Thoracic aorta (tissue), 2 donors: ENCODE data around the gene COL1A2. TPM values are rescaled to one million over a fixed set of nuclear protein-coding genes. Genes with fewer than 3 reads are reported as not detected.

Source experiments
- ATAC-seq: fragments of 150-250 bp; one replicate; pipeline ENCODE4 v1.8.0; 2017; ENCODE audit warnings: low read depth; ENCODE audit not compliant: insufficient number of reproducible peaks, low FRiP score
- DNase-seq: peaks from one replicate; pipeline ENCODE4 v3.0.0-alpha.2; 2020; ENCODE audit warnings: low spot score
- H3K27ac ChIP-seq, 2 donors: fragments of 200-600 bp; sonication (generic); 1 replicate in 1 of 2; 2 replicates in 1 of 2; pipeline ENCODE4 v1.5.1; 2016; ENCODE audit warnings: mild to moderate bottlenecking in 2 of 2, moderate library complexity in 2 of 2
- H3K27me3 ChIP-seq: fragments of 200-600 bp; sonication (generic); replicated peaks from 2 replicates; pipeline ENCODE4 v1.6.0; 2016; ENCODE audit warnings: mild to moderate bottlenecking; ENCODE audit not compliant: insufficient read depth
- H3K36me3 ChIP-seq: fragments of 200-600 bp; sonication (generic); one replicate; pipeline ENCODE4 v1.5.1; 2016
- H3K4me1 ChIP-seq, 2 donors: fragments of 200-600 bp; sonication (generic); 1 replicate in 1 of 2; 2 replicates in 1 of 2; pipeline versions ENCODE4 v1.5.1 to v1.6.0; 2016; ENCODE audit warnings: low read depth in 2 of 2, mild to moderate bottlenecking in 1 of 2; ENCODE audit not compliant: control insufficient read depth in 1 of 2
- H3K4me3 ChIP-seq: fragments of 200-600 bp; sonication (generic); 2 replicates; pipeline ENCODE4 v1.5.1; 2016; ENCODE audit warnings: mild to moderate bottlenecking
- H3K9me3 ChIP-seq: fragments of 200-600 bp; sonication (generic); 2 replicates; pipeline ENCODE4 v1.5.1; 2016
- total RNA-seq, 2 donors: library from RNA; depleted of rRNA; stranded (reverse); fragments of >200 nt; gene quantifications; one replicate each; pipeline versions ENCODE4 v1.1.0 to v1.2.3, GENCODE V29; 2016
- TF ChIP-seq, protein P1 (sequence below): fragments of 200-600 bp; sonication (generic); IDR thresholded peaks from one replicate; pipeline ENCODE4 v1.5.1; 2019; ENCODE audit warnings: antibody characterized with exemption

COL1A2 gene
- total RNA-seq, 2 donors from 2014 or later: 1,117 to 1,356 TPM

GRCh38 chr7:94453898-94454297 is 59.2 kb downstream of the COL1A2 start:
- Histone ChIP-seq H3K4me3 (no peak overlapping the region), H3K4me1 (peaks cover 0 to 3% of the 10 kb centered on the region in 2 donors), H3K36me3 (peaks cover 4% of the 10 kb centered on the region), H3K27me3 (no peaks in the 10 kb centered on the region), H3K9me3 (no peaks in the 10 kb centered on the region), H3K27ac (no peak overlapping the region)
- no peak for DNase-seq
- ATAC-seq: no peak
- TF ChIP-seq, protein P1, sequence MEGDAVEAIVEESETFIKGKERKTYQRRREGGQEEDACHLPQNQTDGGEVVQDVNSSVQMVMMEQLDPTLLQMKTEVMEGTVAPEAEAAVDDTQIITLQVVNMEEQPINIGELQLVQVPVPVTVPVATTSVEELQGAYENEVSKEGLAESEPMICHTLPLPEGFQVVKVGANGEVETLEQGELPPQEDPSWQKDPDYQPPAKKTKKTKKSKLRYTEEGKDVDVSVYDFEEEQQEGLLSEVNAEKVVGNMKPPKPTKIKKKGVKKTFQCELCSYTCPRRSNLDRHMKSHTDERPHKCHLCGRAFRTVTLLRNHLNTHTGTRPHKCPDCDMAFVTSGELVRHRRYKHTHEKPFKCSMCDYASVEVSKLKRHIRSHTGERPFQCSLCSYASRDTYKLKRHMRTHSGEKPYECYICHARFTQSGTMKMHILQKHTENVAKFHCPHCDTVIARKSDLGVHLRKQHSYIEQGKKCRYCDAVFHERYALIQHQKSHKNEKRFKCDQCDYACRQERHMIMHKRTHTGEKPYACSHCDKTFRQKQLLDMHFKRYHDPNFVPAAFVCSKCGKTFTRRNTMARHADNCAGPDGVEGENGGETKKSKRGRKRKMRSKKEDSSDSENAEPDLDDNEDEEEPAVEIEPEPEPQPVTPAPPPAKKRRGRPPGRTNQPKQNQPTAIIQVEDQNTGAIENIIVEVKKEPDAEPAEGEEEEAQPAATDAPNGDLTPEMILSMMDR: no peak

DNA sequence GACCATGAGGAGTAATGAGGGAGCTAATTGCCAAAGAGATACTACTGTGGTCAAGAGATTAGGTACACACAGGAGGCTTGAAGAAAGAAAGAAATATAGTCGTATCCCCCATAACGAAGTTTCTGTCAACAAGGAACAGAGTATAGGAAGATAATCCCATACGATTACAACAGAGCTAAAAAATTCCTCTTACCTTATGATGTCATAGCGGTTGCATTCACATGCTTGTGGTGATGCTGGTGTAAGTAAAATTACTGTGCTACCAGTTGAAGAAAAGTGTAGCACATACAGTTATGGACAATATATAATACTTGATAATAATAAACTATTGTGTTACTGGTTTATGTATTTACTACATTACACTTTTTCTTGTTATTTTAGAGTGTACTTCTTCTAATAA is 63.3 kb downstream of the COL1A2 start:
- no peak for DNase-seq
- H3K27ac ChIP-seq: no peak overlapping the region
- H3K27me3 ChIP-seq: no peaks in the 10 kb centered on the region
- TF ChIP-seq, protein P1: no peak
- ATAC-seq: no peak
- H3K36me3 ChIP-seq: no peaks in the 10 kb centered on the region
- no peaks in the 10 kb centered on the region for H3K9me3 ChIP-seq
- H3K4me1 ChIP-seq: peaks cover 0 to 3% of the 10 kb centered on the region in 2 donors
- H3K4me3 ChIP-seq: no peak overlapping the region

DNA sequence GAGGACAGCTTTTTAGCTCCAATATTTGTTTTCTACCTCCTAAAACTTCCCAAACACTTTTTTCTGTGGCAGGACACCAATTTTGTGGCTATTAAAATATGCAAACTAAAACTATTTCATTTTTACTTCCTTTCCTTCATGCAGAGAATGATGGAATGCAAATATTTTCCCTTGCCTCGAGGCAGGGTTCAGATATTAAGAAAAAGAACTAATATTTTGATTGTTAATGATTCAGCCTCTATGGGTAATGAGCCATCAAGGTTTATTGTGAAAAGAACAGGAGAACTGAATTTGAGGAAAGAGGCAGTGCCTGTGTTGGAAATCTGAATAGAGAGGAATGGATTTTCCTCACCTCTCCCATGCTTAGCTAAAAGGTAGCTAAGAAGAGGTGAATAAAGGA is 71.8 kb downstream of the COL1A2 start:
- no peaks in the 10 kb centered on the region for H3K36me3 ChIP-seq
- H3K4me1 ChIP-seq: no peaks in the 10 kb centered on the region
- TF ChIP-seq, protein P1: no peak
- ATAC-seq (no peak), DNase-seq (no peak)
- H3K4me3 ChIP-seq: no peak overlapping the region
- no peak overlapping the region for H3K27ac ChIP-seq
- no peaks in the 10 kb centered on the region for H3K9me3 ChIP-seq
- no peaks in the 10 kb centered on the region for H3K27me3 ChIP-seq

- no peak for ATAC-seq
These were observed 76.9 kb downstream of the COL1A2 start for GRCh38 chr7:94471604-94472003.

GRCh38 chr7:94472608-94473007 is 77.9 kb downstream of the COL1A2 start:
- no peaks in the 10 kb centered on the region for H3K27me3 ChIP-seq
- ATAC-seq (no peak), DNase-seq (no peak)
- H3K36me3 ChIP-seq: no peaks in the 10 kb centered on the region
- TF ChIP-seq, protein P1: no peak
- no peaks in the 10 kb centered on the region for H3K4me1 ChIP-seq
- peaks cover 3% of the 10 kb centered on the region for H3K9me3 ChIP-seq
- no peak overlapping the region for H3K27ac ChIP-seq
- no peak overlapping the region for H3K4me3 ChIP-seq

More at GRCh38 chr7:94471604-94472003, 76.9 kb downstream of the COL1A2 start:
- Histone ChIP-seq H3K36me3 (no peaks in the 10 kb centered on the region), H3K4me1 (no peaks in the 10 kb centered on the region), H3K27me3 (no peaks in the 10 kb centered on the region), H3K4me3 (no peak overlapping the region), H3K27ac (no peak overlapping the region), H3K9me3 (peaks cover 3% of the 10 kb centered on the region)
- DNase-seq: no peak
- TF ChIP-seq, protein P1: no peak
